NOMO-1 (cell line): ENCODE measurements around the gene METTL13.
"Not testable (repeated sequence)": the region's sequence is repeated elsewhere in the genome, so short reads cannot be mapped to it uniquely, and the experiment has no call there.

Source experiments
- DNase-seq, 2 experiments: peaks; one replicate each; lab custom pipeline; 2025; ENCODE audit not compliant: unreplicated experiment in 2 of 2; lab: John Stamatoyannopoulos, UW

Gene METTL13

DNA sequence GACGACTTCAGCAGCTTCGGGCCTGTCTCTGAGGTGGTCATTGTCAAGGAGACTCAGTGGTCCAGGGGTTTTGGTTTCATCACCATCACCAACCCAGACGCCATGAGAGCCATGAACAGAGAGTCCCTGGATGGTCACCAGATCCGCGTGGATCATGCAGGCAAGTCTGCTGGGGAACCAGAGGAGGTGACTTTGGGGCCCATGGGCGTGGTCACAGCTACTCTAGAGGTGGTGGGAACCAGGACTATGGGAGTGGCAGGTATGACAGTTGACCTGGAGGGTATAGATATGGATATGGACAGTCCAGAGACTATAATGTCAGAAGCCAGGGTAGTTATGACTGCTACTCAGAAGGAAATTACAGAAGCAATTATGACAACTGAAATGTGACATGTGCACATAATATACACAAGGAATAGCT, 19.3 kb upstream of the METTL13 start:
- DNase-seq = no peak

DNA sequence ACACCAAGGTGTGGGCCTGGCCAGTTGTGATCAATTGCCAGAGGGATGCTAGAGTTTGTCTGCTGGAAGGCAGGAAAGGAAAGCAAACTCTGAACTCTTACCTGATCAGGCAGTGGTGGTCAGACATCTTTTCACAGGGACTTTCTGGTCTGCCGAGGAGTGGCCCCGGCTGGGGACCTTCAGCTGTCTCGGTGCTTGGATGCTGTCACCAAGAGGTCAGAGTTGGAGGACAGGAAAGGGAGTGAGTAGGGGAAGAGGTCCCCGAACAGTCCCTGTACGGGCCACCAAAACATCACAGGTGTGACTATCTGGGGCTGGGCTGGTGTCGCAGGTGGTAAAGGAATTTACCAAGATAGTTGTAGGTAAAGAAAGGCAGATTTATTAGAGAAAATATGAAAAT, 17.7 kb upstream of the METTL13 start:
- no peak for DNase-seq

DNA sequence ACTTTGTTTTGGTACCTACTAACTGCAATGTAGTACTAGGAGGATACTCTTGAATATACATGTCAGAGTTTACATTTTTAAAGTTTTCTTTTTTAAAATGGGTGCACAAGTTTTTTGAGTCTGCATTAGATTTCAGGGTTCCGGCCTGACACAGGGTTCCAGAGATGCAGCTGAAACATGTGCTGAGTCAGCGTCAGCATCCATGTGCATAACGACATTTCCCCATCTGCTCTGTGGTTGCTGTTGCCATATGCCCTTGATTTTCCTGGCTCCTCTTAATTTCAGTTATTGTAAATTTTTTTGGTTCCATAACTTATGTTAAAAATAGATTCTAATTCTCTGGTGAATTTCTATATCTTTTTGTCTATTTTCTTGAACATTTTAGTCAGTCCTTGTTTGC, 12.3 kb upstream of the METTL13 start:
- no peak for DNase-seq

DNA sequence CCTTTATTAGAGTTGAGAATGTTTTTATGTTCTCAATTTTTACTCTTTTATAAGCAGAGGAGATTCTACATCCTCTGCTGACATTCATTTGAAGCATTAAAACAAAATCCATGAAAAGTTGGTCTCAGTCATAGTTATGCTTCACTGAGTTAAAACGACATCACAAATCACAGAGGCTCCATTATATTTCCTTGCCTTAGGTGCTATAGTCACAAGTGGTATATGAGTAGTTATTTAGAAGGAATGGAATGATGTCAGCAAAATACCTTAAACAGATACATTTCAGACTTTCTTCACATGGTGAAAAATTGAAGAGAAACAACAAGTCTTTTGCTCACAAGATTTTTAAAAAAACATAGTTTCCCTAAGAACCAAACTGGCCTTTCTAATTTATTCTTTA, 11.7 kb upstream of the METTL13 start:
- no peak for DNase-seq

DNA sequence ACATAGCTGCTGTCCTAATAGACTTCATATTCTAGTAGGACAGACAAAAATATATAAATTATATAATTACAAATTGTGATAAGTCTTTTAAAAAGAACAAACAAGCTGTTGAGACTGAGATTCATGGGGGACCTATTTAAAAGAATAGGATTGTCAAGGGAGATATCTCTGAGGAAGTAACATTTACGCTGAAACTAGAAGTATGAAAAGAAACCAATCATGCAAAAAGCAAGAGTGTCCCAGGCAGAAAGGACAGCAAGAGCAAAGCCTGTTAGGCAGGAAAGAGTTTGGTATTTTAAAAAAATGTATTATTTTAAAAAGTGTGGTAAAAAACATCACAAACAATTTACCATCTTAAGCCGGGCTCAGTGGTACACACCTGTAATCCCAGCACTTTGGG, 9.1 kb upstream of the METTL13 start:
- DNase-seq = no peak

DNA sequence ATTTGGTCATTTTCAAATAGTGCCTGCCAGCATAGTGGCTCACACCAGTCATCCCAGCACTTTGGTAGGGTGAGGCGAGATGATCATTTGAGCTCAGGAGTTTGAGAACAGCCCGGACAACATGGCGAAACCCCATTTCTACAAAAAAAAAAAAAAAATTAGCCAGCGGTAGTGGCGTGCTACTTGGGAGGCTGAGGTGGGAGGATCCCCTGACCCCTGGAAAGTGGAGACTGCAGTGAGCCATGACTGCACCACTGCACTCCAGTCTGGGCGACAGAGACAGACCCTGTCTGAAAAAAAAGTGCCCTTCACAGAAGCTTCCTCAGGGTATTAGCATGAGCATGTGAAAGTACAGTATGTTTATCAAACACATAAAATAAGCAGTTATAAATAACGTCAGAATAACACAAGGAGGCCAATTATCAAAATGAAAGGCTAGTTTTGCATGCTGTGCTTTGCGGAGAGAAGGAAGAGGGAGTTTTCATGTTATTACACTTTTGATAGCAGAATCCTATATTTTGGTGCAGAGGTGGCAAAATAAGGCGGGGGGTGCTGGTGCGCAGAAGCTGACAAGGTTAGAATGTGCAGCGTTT, 781 bp upstream of the METTL13 start:
- DNase-seq = no peak

DNA sequence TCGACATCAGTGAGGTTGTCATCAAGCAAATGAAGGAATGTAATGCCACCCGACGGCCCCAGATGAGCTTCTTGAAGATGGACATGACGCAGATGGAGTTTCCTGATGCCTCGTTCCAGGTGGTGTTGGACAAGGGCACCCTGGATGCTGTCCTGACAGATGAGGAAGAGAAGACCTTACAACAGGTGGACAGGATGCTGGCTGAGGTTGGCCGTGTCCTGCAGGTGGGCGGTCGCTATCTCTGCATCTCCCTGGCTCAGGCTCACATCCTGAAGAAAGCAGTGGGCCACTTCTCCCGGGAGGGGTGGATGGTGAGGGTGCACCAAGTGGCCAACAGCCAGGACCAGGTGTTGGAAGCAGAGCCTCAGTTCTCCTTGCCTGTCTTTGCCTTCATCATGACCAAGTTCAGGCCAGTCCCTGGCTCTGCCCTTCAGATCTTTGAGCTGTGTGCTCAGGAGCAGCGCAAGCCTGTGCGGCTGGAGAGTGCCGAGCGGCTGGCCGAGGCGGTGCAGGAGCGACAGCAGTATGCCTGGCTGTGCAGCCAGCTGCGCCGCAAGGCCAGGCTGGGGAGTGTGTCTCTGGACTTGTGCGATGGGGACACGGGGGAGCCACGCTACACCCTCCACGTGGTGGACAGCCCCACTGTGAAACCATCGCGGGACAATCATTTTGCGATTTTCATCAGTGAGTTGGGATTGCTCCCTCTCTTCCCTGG, 2.5 kb downstream of the METTL13 start:
- DNase-seq = no peak

DNA sequence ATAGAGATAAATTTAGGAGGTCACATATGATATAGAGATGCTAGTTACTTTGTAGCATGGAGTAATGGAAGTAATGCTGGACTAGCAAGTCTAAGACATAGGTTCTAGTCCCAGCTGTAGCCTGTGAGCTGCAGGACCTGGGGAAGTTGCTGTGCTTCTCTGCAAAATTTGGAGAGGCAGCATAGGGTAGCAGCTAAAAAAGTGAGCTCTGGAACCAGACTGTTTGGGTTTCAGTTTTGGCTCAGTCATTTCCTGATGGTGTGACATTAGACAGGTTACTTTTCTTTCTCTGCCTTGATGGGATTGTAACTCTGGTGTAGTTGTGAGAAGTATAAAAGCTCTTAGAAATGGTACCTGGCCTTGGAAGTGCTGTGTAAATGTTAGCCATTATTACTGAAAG, 3.3 kb downstream of the METTL13 start:
- no peak for DNase-seq

DNA sequence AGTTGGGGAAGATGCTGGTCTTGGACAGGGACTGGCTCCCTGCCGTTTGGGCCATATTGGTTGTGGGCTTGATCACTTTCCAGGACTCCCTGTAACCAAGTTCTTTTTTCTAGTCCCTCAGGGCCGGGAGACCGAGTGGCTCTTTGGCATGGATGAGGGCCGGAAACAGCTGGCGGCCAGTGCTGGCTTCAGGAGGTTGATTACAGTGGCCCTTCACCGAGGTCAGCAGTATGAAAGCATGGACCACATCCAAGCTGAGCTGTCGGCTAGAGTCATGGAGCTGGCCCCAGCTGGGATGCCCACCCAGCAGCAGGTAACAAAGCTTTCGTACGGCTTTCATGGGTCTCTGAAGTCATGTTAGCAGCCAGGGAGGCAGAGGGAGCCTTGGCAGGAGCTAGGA, 4.3 kb downstream of the METTL13 start:
- no peak for DNase-seq

DNA sequence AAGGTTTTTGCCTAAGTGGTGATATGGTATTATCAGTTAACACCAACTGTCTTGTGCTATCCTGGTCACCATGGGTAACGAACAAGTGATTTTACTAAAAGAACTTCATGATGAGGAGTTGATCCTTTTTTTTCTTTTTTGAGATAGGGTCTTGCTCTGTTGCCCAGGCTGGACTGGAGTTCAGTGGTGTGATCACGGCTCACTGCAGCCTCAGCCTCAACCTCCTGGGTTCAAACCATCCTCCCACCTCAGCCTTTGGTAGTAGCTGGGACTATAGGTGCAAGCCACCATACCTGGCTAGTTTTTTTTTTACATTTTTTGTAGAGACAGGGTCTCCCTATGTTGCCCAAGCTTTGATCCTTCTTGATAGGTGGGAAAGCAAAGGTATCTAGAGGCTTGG, 5.1 kb downstream of the METTL13 start:
- DNase-seq = no peak

DNA sequence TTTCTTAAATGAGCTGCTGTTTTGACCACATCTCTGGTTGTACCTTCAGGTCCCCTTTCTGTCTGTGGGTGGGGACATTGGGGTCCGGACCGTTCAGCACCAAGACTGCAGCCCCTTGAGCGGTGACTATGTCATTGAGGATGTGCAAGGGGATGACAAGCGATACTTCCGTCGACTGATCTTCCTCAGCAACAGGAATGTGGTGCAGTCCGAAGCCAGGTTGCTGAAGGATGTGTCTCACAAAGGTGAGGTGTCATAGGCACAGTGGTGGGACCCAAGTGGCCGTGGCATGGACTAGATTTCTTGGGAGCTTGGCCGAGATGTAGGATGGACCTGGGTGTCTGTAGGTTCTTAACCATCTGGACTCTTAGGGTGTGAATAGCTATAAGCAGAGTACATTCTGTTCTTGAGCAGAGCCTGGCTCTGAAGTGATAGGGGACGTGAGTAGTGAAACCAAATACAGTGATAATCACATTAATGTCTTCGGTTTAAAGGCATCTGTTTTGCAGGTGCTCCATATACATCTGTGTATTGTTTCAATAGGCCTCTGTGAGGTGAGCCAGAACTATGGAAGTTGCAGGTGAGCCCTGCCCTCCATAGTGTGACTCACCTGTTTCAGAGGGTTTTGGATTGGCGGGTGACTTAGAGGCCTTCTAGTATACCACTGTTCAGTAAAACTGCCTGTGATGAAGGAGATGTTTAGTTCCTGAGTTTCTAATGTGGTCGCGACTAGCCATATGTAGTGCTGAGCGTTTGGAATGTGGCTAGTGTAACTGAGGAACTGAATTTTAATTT, 6.4 kb downstream of the METTL13 start:
- DNase-seq = no peak

DNA sequence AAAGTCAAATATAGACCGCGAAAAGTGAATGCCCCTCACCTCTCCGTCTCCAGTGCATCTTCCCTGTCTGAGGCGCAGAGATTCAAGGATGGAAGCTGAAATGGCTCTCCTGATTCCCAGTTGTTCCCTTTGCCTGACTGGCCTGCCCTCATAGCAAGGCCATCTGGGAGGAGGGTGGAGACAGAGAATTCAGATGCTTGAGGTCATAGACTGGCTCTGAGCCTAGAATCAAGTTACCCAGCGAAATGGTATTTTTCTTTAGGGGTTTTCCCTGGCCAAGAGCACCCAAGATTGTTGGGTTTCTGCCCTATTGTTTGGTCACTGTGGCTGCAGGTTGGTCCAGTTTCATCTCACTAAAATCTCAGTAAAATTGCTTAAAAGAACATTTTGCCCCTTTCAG, 7.2 kb downstream of the METTL13 start:
- no peak for DNase-seq

DNA sequence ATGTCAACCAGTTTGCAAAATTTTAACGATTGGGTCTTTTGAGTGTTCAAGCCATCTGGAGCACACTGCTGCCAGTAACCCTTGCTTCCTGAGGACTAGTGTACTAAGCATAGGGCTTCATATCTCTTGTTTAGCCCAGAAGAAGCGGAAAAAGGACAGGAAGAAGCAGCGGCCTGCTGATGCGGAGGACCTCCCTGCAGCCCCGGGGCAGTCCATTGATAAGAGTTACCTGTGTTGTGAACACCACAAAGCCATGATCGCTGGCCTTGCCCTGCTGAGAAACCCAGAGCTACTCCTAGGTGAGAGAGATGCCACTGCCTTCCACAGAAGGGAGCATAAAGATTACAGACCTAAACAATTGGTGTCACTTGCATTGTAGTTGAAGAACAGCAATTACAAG, 8.9 kb downstream of the METTL13 start:
- DNase-seq = no peak

DNA sequence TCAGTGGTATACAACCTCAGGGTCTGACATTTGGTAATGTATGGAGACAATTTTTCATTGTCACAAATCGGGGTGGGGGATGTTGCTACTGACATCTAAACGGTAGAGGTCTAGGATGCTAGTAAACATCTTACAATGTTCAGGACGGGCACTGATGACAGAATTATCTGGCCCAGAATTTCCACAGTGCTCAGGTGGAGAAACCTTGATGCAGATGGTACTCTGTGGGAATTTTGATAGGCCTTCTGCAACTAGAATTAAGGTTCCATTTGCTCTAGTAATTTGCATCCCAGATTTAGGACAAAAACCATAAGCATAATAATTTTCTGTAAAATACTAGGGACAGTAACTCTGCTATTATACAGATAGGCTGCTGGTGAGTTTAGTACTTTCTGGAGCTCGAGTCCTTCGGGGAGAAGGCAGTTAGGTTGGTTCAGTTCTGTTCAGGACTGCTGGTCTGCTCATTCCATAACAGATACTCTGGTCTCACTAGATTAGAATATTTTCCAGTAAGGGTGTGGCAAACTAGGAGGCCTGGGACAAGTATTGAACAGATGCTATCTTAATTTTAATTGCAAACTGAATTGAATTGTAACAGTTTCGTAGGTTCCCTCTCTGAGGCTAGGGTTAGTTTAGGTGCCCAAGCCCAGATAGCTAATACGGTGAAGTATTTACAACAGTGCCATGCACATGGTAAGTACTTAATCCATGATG, 11.4 kb downstream of the METTL13 start:
- DNase-seq = no peak

DNA sequence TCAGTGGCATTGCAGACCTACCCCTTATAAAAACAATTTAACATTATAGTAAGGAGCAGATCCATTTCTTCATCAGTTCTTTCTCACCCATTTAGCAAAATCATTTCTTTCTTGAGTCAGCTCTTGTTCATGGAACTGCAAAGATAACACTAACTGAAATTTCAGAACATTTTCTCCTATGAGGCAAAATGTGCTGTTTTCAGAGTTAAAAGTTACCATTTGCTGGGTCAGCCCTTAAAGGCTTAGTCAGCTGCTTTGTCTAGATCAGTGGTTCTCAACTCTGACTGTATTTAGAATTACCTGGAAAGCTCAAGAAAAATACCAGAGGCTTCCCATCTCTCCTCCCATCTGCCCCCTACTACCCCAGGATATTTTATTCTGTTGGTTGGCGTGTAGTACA, 12.2 kb downstream of the METTL13 start:
- DNase-seq = no peak

DNA sequence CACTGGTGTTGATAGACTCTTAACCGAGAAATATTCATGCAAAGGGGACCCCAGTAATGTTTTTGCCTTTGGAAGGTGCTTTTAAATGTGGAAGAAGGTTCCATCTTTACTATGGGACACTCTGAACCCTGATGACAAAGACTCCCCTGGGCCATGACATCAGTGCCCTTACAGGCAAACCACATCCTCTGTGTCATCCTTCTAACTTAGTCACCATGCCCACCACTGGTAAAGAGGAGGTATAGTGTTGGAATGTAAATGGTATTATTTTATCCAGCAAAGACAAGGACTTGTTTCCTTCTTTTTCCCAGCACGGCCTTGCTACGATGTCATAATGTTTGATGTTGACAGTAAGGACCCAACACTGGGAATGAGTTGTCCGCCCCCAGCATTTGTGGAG, 12.6 kb downstream of the METTL13 start:
- no peak for DNase-seq

DNA sequence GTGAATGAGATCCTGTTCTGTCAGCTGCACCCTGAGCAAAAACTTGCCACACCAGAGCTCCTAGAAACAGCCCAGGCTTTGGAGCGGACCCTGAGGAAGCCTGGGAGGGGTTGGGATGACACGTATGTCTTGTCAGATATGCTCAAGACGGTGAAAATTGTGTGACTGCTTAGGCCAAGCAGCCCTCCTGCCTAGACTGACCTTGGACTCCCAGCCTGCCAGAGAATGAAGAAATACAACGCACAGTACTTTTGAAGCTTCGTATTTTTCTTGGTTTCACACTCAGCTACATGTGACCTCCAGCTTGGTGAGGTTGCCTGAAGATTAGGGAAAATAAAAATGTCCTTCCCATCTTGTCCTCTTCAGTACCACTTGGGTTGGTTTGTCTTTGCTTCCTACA, 15.1 kb downstream of the METTL13 start:
- no peak for DNase-seq

DNA sequence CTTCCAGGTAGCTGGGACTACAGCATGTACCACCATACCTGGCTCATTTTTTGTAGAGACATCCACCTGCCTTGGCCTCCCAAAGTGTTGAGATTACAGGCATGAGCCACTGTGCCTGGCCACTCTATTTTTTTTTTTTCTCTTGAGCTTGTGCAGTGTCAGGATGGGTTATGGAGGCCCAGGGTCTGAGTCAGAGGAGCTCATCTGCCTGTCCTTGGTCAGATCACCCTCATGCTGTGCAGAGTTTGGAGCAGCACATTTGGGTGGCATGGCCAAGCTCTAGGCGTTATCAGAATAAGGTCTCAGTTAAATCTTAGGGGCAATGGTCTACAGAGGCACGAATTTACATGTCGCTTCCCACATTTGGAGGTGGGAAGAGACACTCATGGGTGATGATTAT, 16.9 kb downstream of the METTL13 start:
- no peak for DNase-seq

DNA sequence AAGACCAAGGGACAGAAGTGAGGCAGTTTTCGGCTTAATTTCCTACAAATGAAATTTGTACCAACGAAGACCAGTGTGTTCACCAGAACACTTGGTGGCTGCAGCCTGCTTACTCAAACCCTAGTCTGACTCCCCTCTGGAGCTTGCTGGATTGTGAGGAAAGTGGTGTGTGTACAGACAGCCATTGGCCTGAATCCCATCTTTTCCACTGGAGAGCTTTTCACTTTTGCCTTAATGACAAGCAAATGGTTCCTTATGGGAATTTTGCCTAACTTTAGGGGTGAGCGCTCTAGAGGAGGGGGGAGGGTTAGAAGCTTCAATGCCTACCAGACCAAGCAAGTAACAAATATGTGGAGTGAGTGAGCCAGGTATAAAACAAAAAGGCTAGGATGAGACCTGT, 17.3 kb downstream of the METTL13 start:
- no peak for DNase-seq

DNA sequence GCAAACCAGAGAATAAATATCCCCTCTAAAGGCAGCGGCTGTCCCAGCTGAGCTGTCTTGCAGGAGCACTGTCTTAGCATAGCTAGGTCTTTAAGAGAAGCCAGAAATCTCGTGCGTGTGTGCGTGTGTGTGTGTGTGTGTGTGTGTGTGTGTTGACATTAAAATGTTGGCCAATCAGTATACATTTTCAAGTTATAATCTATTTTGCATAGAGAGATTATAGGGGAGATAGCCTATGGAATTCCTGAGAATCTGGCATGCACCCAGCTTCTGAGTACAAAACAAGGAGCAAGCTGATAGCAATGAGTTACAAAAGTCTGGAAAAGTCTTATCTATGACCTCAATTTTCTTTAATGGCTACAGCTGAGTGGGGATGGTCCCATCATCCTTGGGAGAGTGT, 17.7 kb downstream of the METTL13 start:
- DNase-seq = no peak

DNA sequence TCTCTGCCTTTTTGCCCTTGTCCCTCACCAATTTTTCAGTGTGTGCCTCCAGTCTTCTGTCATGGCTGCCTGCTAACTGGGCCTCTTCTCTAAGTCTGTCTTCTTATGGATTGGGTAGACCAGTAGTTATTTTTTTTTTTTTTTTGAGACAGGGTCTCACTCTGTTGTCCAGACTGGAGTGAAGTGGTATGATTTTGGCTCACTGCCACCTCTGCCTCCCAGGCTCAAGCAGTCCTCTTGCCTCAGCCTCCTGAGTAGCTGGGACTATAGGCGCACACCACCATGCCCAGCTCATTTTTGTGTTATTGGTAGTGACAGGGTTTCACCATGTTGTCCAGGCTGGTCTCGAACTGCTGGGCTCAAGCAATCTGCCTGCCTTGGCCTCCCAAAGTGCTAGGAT, 18.2 kb downstream of the METTL13 start:
- DNase-seq = not testable (repeated sequence)
